ENCODE results near the gene PARP3. TPM values are rescaled to one million over a fixed set of nuclear protein-coding genes. Genes with fewer than 3 reads are reported as not detected.

Gene PARP3
- total and polyA plus RNA-seq, 9 of the 15 experiments (the other 6 are each of a cell fraction or from before 2014, with no cell fraction given) = 0.46 to 6.6 (median 4.5) TPM

DNA sequence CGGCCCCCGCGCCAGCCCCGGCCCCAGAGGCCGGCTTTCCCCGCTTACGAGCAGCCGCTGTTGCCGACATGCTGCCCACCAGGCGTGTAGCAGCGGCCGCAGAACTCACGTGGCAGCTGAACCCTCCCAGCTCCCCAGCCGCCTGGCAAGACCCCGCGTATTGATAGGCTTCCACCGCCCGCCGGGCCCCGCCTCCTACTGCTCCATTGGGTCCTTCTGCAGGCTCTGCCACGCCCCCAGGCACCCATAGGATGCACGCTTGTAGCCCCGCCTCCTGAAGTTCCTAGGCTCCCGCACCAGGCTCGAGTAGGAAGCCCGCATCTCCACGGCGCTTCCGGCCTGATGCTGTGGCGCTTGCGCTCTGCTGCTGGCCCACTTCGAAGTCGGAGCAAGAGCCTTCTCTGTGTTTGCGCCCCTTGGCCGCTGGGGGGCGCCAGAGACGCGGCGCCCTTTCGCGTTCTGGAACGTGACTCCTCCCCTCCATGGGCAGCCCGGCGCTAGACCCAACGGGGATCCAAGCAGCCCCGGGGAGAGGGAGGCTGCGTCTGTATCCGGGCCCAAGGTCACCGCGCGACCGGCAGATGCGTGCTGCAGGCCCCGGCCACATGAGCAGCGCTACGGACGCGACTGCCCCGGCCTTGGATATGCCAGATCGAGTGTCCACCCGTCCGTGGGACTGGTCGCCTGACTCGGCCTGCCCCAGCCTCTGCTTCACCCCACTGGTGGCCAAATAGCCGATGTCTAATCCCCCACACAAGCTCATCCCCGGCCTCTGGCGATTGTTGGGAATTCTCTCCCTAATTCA, at the start of gene PARP3, which contains the start of gene RRP9 (continued):
- TF ChIP-seq, protein P1, sequence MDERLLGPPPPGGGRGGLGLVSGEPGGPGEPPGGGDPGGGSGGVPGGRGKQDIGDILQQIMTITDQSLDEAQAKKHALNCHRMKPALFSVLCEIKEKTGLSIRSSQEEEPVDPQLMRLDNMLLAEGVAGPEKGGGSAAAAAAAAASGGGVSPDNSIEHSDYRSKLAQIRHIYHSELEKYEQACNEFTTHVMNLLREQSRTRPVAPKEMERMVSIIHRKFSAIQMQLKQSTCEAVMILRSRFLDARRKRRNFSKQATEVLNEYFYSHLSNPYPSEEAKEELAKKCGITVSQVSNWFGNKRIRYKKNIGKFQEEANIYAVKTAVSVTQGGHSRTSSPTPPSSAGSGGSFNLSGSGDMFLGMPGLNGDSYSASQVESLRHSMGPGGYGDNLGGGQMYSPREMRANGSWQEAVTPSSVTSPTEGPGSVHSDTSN (CRISPR knock-in tag; IDR thresholded peaks at IDR 0.05; ENCODE audit: low read depth) = no peak
- TF ChIP-seq, protein P1 (tag; conservative IDR thresholded peaks at IDR 0.05; ENCODE audit: low read depth) = no peak
- TF ChIP-seq, protein P2, sequence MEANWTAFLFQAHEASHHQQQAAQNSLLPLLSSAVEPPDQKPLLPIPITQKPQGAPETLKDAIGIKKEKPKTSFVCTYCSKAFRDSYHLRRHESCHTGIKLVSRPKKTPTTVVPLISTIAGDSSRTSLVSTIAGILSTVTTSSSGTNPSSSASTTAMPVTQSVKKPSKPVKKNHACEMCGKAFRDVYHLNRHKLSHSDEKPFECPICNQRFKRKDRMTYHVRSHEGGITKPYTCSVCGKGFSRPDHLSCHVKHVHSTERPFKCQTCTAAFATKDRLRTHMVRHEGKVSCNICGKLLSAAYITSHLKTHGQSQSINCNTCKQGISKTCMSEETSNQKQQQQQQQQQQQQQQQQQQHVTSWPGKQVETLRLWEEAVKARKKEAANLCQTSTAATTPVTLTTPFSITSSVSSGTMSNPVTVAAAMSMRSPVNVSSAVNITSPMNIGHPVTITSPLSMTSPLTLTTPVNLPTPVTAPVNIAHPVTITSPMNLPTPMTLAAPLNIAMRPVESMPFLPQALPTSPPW (CRISPR knock-in tag; IDR thresholded peaks at IDR 0.05) = no peak; the same call in none of the 2 replicates
- no peak for TF ChIP-seq ZNF830 (CRISPR knock-in tag; IDR thresholded peaks at IDR 0.05)
- no peak for TF ChIP-seq SMARCA5 (IDR thresholded peaks at IDR 0.05)
- TF ChIP-seq, protein P3, sequence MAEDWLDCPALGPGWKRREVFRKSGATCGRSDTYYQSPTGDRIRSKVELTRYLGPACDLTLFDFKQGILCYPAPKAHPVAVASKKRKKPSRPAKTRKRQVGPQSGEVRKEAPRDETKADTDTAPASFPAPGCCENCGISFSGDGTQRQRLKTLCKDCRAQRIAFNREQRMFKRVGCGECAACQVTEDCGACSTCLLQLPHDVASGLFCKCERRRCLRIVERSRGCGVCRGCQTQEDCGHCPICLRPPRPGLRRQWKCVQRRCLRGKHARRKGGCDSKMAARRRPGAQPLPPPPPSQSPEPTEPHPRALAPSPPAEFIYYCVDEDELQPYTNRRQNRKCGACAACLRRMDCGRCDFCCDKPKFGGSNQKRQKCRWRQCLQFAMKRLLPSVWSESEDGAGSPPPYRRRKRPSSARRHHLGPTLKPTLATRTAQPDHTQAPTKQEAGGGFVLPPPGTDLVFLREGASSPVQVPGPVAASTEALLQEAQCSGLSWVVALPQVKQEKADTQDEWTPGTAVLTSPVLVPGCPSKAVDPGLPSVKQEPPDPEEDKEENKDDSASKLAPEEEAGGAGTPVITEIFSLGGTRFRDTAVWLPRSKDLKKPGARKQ (CRISPR knock-in tag; IDR thresholded peaks at IDR 0.05) = no peak
- TF ChIP-seq CHD1 (IDR thresholded peaks at IDR 0.05; ENCODE audit: low read length) = no peak
- no peak for TF ChIP-seq NFIX (CRISPR knock-in tag; IDR thresholded peaks at IDR 0.05; ENCODE audit: low read depth)
- TF ChIP-seq HOXB6 (CRISPR knock-in tag; IDR thresholded peaks at IDR 0.05; ENCODE audit: borderline replicate concordance) = no peak
- no peak for TF ChIP-seq ZNF217 (CRISPR knock-in tag; IDR thresholded peaks at IDR 0.05)
- no peak for TF ChIP-seq ZNF431 (CRISPR knock-in tag; IDR thresholded peaks at IDR 0.05)
- TF ChIP-seq RAD51 (IDR thresholded peaks at IDR 0.05; ENCODE audit: borderline replicate concordance, low read depth) = peak; percentile 40; the same call in 1 of the 2 replicates
- TF ChIP-seq SMC3 (conservative IDR thresholded peaks at IDR 0.05; ENCODE audit: insufficient read depth, low read depth, low read length) = peak; percentile 81
- TF ChIP-seq TAL1 (IDR thresholded peaks at IDR 0.05) = no peak
- no peak for TF ChIP-seq NCOA1 (IDR thresholded peaks at IDR 0.05; ENCODE audit: low read depth)
- no peak for TF ChIP-seq STAT5A (IDR thresholded peaks at IDR 0.05; ENCODE audit: borderline replicate concordance, low read length)
- TF ChIP-seq ZNF134 (CRISPR knock-in tag; conservative IDR thresholded peaks at IDR 0.05) = no peak
- TF ChIP-seq DLX4 (CRISPR knock-in tag; IDR thresholded peaks at IDR 0.05) = no peak
- no peak for TF ChIP-seq SAFB (IDR thresholded peaks at IDR 0.05; ENCODE audit: borderline replicate concordance, low read depth, low read length)
- peak; percentile 86 for TF ChIP-seq ASH1L (IDR thresholded peaks at IDR 0.05; ENCODE audit: borderline replicate concordance, low read depth, partially characterized antibody)
- TF ChIP-seq NFXL1 (CRISPR knock-in tag; IDR thresholded peaks at IDR 0.05) = no peak
- TF ChIP-seq PHB2 (IDR thresholded peaks at IDR 0.05; ENCODE audit: low read depth) = no peak
- TF ChIP-seq FOXK2 (conservative IDR thresholded peaks at IDR 0.05 in 1 of 2, IDR thresholded peaks at IDR 0.05 in 1 of 2; ENCODE audit: low read depth in 2 of 2) = peak; percentile 84 to 92
